WI38 (cell line): ENCODE data around the gene ADAD2.
"Not testable (repeated sequence)": the region's sequence is repeated elsewhere in the genome, so short reads cannot be mapped to it uniquely, and the experiment has no call there.

Experiments
- H3K4me3 ChIP-seq: 2 replicates; pipeline ENCODE4 v1.5.1; 2011; ENCODE audit warnings: low read depth, mild to moderate bottlenecking, control low read depth, low read length
- TF ChIP-seq, protein P1 (sequence below): IDR thresholded peaks from 2 replicates; pipeline ENCODE4 v1.5.1; 2012; ENCODE audit warnings: low read depth, mild to moderate bottlenecking, control low read depth, low read length

ADAD2 gene

DNA sequence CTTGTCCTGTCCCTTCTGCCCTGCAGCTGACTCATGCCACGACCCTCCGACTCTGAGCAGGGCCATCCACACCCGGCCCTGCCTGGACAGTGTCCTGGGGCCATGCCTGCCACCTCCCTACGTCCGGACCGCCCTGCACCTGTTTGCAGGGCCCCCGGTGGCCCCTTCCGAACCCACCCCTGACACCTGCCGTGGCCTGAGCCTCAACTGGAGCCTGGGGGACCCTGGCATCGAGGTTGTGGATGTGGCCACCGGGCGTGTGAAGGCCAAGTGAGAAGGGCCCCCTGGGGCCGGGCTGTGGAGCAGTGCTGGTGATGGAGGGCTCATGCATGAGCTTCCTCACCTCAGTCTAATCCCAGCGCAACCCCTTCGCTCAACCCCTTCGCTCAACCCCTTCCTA, 5.1 kb downstream of the ADAD2 start:
- H3K4me3 ChIP-seq: no peak overlapping the region
- TF ChIP-seq, protein P1, sequence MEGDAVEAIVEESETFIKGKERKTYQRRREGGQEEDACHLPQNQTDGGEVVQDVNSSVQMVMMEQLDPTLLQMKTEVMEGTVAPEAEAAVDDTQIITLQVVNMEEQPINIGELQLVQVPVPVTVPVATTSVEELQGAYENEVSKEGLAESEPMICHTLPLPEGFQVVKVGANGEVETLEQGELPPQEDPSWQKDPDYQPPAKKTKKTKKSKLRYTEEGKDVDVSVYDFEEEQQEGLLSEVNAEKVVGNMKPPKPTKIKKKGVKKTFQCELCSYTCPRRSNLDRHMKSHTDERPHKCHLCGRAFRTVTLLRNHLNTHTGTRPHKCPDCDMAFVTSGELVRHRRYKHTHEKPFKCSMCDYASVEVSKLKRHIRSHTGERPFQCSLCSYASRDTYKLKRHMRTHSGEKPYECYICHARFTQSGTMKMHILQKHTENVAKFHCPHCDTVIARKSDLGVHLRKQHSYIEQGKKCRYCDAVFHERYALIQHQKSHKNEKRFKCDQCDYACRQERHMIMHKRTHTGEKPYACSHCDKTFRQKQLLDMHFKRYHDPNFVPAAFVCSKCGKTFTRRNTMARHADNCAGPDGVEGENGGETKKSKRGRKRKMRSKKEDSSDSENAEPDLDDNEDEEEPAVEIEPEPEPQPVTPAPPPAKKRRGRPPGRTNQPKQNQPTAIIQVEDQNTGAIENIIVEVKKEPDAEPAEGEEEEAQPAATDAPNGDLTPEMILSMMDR: no peak

DNA sequence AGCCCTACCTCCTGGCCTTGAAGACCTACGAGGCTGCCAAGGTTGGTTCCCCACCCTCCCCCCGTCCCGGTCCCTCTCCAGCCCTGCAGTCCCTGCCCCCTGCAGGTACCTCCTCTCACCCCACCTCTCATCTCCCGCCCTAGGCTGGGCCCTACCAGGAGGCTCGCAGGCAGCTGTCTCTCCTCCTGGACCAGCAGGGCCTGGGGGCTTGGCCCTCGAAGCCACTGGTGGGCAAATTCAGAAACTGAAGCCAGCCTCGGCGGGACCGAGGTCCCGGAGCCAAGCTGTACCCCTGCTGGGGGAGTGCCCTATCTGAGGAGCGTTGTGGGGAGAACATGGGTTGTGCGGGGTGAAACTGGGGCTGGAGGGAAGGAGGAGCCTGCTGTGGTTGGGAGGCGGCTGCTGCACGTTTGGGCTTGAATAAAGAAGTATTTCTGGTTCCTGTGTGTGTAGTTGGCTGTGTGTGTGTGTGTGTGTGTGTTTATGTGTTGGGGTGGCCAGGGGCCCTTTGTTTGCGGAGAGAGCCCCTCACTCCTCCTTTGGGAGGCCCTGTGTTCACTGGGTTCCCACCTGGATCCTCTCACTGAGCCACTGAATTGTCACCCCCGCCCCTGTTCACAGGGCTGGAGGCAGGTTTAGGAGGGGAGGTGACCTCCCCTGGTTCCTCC, 5.9 kb downstream of the ADAD2 start:
- TF ChIP-seq, protein P1: no peak

DNA sequence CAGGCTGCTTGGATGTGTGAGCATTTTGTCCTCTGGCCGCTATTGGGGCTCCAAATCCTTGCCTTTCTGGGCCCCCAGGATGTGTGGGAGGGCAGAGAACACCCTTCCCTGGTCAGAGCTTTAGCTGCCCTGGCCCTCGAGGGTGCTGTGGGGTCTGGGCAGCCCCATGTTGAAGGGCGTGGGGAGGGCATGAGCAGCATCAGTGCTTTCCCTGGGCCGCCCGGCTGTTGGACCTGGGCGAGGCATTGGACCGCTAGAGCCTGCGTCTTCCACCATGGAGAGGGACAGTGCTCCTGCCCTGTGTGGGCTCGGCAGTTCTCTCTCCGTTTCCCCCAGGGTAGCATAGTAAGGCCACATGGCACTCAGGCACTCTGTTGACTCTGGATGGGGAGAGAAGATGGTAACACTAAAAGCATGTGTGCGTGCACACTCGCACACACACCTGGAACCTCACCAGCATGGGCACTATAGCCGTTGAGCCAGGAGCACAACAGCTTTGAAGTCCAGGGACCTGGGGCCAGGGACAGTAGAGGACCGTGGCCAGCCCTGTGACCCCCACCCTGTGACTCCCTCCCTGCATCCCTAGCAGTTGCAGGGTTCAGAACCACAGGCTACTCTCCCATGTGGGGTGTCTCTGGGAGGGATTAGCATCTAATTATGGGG, 6.6 kb downstream of the ADAD2 start:
- TF ChIP-seq, protein P1: no peak
- H3K4me3 ChIP-seq: no peak overlapping the region

More for the DNA sequence above, 5.9 kb downstream of the ADAD2 start:
- no peak overlapping the region for H3K4me3 ChIP-seq

DNA sequence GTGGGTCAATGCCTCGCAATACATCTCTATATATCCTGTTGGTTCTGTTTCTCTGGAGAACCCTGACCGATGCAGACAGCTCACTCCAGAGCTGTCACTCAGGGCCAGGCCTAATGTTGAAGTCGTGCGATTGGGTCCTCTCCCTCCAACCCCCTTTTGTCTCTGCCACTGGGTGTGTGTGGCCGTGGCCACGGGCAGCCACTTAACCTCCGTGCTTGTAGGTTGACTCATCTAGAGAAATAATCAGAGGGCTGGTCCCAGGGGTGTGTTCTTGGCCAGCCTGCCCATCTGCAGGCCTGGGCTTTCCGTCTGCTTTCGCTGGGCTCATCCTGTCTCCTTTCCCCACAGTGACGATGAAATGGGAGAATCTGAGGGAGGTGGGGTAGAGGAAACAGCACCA, 7.4 kb downstream of the ADAD2 start:
- TF ChIP-seq, protein P1: no peak
- no peak overlapping the region for H3K4me3 ChIP-seq

DNA sequence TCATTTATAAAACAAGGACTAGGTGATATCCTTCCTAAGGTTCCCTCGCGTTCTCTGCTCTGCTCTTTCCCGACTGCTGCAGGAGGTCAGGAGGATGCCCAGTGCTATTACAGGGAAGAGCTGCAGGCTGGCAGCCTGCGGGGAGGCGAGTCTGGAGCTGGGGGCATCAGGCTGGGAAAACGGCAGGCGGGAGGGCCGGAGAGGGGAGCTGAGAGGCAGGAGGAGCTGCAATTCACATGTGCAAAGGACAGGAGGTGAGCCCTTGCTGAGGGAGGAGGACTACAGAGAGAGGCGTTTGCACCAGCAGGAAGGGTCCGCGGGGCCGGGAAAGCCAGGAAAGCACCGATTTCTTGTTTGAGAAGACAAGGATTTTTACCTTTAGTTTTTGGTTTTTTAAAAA, 8.1 kb downstream of the ADAD2 start:
- TF ChIP-seq, protein P1: no peak
- no peak overlapping the region for H3K4me3 ChIP-seq

DNA sequence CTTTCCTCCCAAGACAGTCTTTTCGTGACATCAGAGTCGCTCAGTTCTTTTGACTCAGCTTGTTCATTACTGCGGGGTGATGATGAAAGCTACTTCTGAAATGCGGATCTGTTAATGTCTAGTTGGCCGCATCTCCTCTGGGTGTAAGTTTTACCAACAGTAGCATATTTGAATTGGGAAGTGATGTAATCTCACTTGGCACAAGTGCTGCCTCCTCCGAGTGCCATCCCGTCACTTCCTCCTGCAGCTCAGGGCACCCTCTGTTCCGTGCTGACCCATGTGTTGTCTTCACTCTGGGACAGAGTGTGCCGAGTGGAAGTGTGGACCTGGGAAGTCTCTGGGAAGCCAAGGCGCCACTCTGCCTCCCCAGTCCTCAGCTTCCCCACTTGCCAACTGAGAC, 8.9 kb downstream of the ADAD2 start:
- H3K4me3 ChIP-seq: no peak overlapping the region

DNA sequence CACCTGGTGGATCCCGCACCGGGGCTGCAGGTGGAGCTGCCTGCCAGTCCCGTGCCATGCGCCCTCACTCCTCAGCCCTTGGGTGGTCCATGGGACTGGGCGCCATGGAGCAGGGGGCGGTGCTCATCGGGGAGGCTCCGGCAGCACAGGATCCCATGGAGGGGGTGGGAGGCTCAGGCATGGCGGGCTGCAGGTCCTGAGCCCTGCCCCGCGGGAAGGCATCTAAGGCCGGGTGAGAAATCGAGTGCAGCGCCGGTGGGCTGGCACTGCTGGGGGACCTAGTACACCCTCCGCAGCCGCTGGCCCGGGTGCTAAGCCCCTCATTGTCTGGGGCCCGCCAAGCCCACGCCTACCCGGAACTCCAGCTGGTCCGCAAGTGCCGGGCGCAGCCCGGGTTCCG, 13.6 kb downstream of the ADAD2 start:
- not testable (repeated sequence) for H3K4me3 ChIP-seq

More for the DNA sequence above, 8.9 kb downstream of the ADAD2 start:
- TF ChIP-seq, protein P1: no peak

DNA sequence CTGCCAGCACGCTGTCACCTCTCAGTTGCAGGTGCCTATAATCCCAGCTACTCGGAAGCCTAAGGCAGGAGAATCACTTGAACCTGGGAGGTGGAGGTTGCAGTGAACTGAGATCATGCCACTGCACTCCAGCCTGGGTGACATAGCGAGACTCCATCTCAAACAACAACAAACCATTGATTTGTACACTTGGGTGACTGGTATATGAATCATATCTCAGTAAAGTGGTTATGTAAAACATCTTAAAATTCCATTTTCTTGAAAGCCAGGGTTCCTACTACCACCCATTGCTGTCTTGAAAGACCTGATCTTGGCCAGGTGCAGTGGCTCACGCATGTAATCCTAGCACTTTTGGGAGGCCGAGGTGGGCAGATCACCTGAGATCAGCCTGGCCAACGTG, 14.2 kb downstream of the ADAD2 start:
- not testable (repeated sequence) for H3K4me3 ChIP-seq
